C4-2B (cell line): ENCODE measurements around the gene RFTN1.

Source experiments
- ZFX ChIP-seq: fragments of 450-650 bp; IDR thresholded peaks from 2 replicates; pipeline ENCODE4 v1.6.1; 2017
- TF ChIP-seq, protein P1 (sequence below): fragments of 450-650 bp; conservative IDR thresholded peaks from 2 replicates; pipeline ENCODE4 v1.5.1; 2017; ENCODE audit warnings: mild to moderate bottlenecking

DNA sequence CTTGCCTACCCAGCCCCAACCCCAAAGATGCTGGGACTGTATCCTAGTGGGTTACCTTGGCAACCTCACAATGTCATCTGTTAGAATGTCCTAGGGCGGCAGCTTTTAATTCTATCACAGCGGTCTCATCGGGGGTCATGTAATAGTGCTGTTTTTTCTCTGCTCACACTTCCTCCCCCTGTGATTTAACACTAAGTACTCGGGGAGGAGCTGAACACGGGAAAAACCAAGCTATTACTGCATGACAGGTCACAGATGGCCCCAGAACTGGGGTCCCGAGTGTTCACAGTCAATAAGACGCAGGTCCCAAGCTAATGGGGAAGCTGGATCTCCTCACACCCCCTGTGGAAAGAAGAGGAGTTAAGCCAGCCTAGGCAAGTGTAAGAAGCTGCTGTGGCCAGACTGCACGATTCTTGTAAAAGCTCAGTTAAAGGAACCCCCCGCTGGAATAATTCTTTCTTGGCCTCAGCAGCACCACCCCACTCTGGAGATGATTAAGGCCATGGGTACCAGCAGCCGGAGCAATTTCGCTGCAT lies 2.5 kb upstream of the RFTN1 start:
- TF ChIP-seq, protein P1, sequence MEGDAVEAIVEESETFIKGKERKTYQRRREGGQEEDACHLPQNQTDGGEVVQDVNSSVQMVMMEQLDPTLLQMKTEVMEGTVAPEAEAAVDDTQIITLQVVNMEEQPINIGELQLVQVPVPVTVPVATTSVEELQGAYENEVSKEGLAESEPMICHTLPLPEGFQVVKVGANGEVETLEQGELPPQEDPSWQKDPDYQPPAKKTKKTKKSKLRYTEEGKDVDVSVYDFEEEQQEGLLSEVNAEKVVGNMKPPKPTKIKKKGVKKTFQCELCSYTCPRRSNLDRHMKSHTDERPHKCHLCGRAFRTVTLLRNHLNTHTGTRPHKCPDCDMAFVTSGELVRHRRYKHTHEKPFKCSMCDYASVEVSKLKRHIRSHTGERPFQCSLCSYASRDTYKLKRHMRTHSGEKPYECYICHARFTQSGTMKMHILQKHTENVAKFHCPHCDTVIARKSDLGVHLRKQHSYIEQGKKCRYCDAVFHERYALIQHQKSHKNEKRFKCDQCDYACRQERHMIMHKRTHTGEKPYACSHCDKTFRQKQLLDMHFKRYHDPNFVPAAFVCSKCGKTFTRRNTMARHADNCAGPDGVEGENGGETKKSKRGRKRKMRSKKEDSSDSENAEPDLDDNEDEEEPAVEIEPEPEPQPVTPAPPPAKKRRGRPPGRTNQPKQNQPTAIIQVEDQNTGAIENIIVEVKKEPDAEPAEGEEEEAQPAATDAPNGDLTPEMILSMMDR: no peak
- TF ChIP-seq ZFX: no peak
